ENCODE data around the gene USP6NL. TPM values are rescaled to one million over a fixed set of nuclear protein-coding genes. Genes with fewer than 3 reads are reported as not detected.

The USP6NL gene
- total and polyA plus RNA-seq, 2 of the 13 experiments (the other 11 are each of a cell fraction or from before 2014, with no cell fraction given): 10.5 to 22.9 TPM

DNA sequence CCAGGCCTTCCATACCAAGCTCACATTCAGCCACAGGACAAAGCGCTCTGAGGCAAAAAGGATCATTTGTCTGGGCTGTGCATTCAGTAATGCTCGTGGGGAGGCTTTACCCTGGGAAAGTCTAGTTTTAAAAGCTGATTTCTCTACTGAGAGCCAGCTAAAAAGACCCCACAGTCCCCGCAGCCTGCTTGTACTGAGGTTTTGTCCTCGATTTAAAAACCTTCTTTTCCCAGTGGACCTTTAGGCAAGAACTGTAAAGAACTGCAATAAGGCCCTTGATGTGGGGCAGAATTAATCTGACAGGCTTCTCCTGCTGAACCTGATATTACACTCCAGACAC lies 180.3 kb downstream of the USP6NL start:
- Histone ChIP-seq H3K4me1 (ENCODE audit: insufficient read depth, low read length) (no peaks in the 10 kb centered on the region), H3K9ac (ENCODE audit: insufficient read depth, low read depth, low read length) (no peak overlapping the region), H3K36me3 (replicated peaks in 1 of 2; ENCODE audit: control insufficient read depth in 1 of 2, insufficient read depth in 2 of 2, low read length in 2 of 2) (no peaks in the 10 kb centered on the region), H4K20me1 (ENCODE audit: insufficient read depth, low read length) (no peaks in the 10 kb centered on the region), H3K4me3 (replicated peaks in 1 of 3; ENCODE audit: insufficient read depth in 1 of 3, low read depth in 2 of 3, low read length in 3 of 3) (no peak overlapping the region), H3K27me3 (ENCODE audit: control insufficient read depth in 1 of 2, insufficient read depth in 2 of 2, low read length in 2 of 2) (peaks cover 2 to 14% of the 10 kb centered on the region in 2 experiments; a peak in 3 of 5 replicates), H3K27ac (ENCODE audit: extremely low read length, insufficient read depth, low read length) (no peak overlapping the region), H2AFZ (ENCODE audit: low read length) (no peak overlapping the region), H3K79me2 (ENCODE audit: insufficient read depth, low read length) (no peaks in the 10 kb centered on the region), H3K9me3 (ENCODE audit: low read length) (peaks cover 12% of the 10 kb centered on the region), H3K4me2 (ENCODE audit: low read depth, low read length) (no peak overlapping the region)
- ChIA-PET CTCF (ENCODE audit: low intra/inter-chr PET ratio, low total read pairs) (no interaction called here), POLR2A (no interaction called here)
- TF ChIP-seq, protein P1, sequence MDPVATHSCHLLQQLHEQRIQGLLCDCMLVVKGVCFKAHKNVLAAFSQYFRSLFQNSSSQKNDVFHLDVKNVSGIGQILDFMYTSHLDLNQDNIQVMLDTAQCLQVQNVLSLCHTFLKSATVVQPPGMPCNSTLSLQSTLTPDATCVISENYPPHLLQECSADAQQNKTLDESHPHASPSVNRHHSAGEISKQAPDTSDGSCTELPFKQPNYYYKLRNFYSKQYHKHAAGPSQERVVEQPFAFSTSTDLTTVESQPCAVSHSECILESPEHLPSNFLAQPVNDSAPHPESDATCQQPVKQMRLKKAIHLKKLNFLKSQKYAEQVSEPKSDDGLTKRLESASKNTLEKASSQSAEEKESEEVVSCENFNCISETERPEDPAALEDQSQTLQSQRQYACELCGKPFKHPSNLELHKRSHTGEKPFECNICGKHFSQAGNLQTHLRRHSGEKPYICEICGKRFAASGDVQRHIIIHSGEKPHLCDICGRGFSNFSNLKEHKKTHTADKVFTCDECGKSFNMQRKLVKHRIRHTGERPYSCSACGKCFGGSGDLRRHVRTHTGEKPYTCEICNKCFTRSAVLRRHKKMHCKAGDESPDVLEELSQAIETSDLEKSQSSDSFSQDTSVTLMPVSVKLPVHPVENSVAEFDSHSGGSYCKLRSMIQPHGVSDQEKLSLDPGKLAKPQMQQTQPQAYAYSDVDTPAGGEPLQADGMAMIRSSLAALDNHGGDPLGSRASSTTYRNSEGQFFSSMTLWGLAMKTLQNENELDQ (CRISPR knock-in tag; IDR thresholded peaks at IDR 0.05; ENCODE audit: borderline replicate concordance): no peak
- TF ChIP-seq BATF2 (CRISPR knock-in tag; IDR thresholded peaks at IDR 0.05) (no peak), MIXL1 (CRISPR knock-in tag; IDR thresholded peaks at IDR 0.05) (no peak), MXD1 (CRISPR knock-in tag; IDR thresholded peaks at IDR 0.05) (no peak), HNRNPK (IDR thresholded peaks at IDR 0.05; ENCODE audit: low read depth, low read length, poor library complexity, severe bottlenecking) (no peak), CBFB (CRISPR knock-in tag; IDR thresholded peaks at IDR 0.05) (no peak), ZNF138 (CRISPR knock-in tag; IDR thresholded peaks at IDR 0.05; ENCODE audit: low read depth) (no peak)
- intact Hi-C loops (cut with micrococcal nuclease; ENCODE audit: unreplicated experiment) (no loop called here), in situ Hi-C loops (cut with HindIII; ENCODE audit: extremely low pct_ligation_motif_present, low pct_unique_long_range_greater_than_20kb) (loop anchor here (10.0 kb wide), 1 partner anchor 324 kb away; no protein-coding TSS in a partner anchor)
- BruUV-seq (replicated peaks): no TSS peak
- DNase-seq (ENCODE audit: low spot score) (no peak), ATAC-seq (no peak), FAIRE-seq (no peak)
- WGBS (ENCODE audit: low lambda C conversion rate): 0% methylated on average over 3 of the region's 4 CpGs

Measured in HepG2 (cell line).